Trophoblast cell (in vitro differentiated cells and primary cell): ENCODE measurements around the gene ASAH2.

Experiments
- DNase-seq, 2 donors: peaks; one replicate each; pipeline ENCODE4 v3.0.0-alpha.2; 2016
- H2AFZ ChIP-seq: 2 replicates; pipeline ENCODE4 v1.6.1; 2013; ENCODE audit warnings: low read length, moderate library complexity, mild to moderate bottlenecking; ENCODE audit not compliant: insufficient read depth, poor library complexity
- H2AK5ac ChIP-seq: 2 replicates; pipeline ENCODE4 v1.6.1; 2013; ENCODE audit warnings: mild to moderate bottlenecking, low read length
- H2BK120ac ChIP-seq: 2 replicates; pipeline ENCODE4 v1.6.1; 2013; ENCODE audit warnings: low read length, mild to moderate bottlenecking, moderate library complexity; ENCODE audit not compliant: insufficient read depth, poor library complexity
- H2BK12ac ChIP-seq: 2 replicates; pipeline ENCODE4 v1.6.1; 2013; ENCODE audit warnings: mild to moderate bottlenecking, low read length, moderate library complexity
- H2BK5ac ChIP-seq: 2 replicates; pipeline ENCODE4 v1.6.1; 2013; ENCODE audit warnings: low read length, low read depth, moderate library complexity, mild to moderate bottlenecking; ENCODE audit not compliant: poor library complexity
- H3K14ac ChIP-seq: 2 replicates; pipeline ENCODE4 v1.6.1; 2013; ENCODE audit warnings: mild to moderate bottlenecking, low read length
- H3K18ac ChIP-seq: 2 replicates; pipeline ENCODE4 v1.6.1; 2013; ENCODE audit warnings: mild to moderate bottlenecking, low read length
- H3K23ac ChIP-seq: 2 replicates; pipeline ENCODE4 v1.6.1; 2013; ENCODE audit warnings: low read length
- H3K27ac ChIP-seq: 2 replicates; pipeline ENCODE4 v1.5.1; 2013; ENCODE audit warnings: low read depth, mild to moderate bottlenecking, inconsistent platforms, low read length, moderate library complexity
- H3K27me3 ChIP-seq: 2 replicates; pipeline ENCODE4 v1.6.1; 2013; ENCODE audit warnings: inconsistent platforms, mild to moderate bottlenecking, low read length, moderate library complexity; ENCODE audit not compliant: insufficient read depth
- H3K36me3 ChIP-seq, 2 experiments: 1 replicate in 1 of 2; 2 replicates in 1 of 2; pipeline ENCODE4 v1.6.1; 2013; ENCODE audit warnings: low read length in 2 of 2, mild to moderate bottlenecking in 2 of 2, moderate library complexity in 1 of 2; ENCODE audit not compliant: insufficient read depth in 2 of 2, control insufficient read depth in 1 of 2
- H3K4ac ChIP-seq: 2 replicates; pipeline ENCODE4 v1.6.1; 2013; ENCODE audit warnings: low read depth, mild to moderate bottlenecking, low read length, moderate library complexity
- H3K4me1 ChIP-seq, 2 experiments: 1 replicate in 1 of 2; 2 replicates in 1 of 2; pipeline ENCODE4 v1.6.1; 2013; ENCODE audit warnings: low read length in 2 of 2, mild to moderate bottlenecking in 2 of 2, moderate library complexity in 1 of 2; ENCODE audit not compliant: insufficient read depth in 2 of 2, control insufficient read depth in 1 of 2
- H3K4me2 ChIP-seq: 2 replicates; pipeline ENCODE4 v1.6.1; 2013; ENCODE audit warnings: inconsistent platforms, mild to moderate bottlenecking, low read length, moderate library complexity
- H3K4me3 ChIP-seq: 2 replicates; pipeline ENCODE4 v1.5.1; 2013; ENCODE audit warnings: mild to moderate bottlenecking, low read depth, low read length, inconsistent platforms
- H3K79me1 ChIP-seq: one replicate; pipeline ENCODE4 v1.6.1; 2013; ENCODE audit warnings: low read length
- H3K79me2 ChIP-seq: 2 replicates; pipeline ENCODE4 v1.6.1; 2013; ENCODE audit warnings: low read length, mild to moderate bottlenecking; ENCODE audit not compliant: control insufficient read depth, insufficient read depth, poor library complexity
- H3K9ac ChIP-seq: 2 replicates; pipeline ENCODE4 v1.6.1; 2013; ENCODE audit warnings: mild to moderate bottlenecking, low read length
- H3K9me3 ChIP-seq: 2 replicates; pipeline ENCODE4 v1.6.1; 2013; ENCODE audit warnings: low read depth, mild to moderate bottlenecking, control low read depth, inconsistent platforms, low read length; ENCODE audit not compliant: insufficient read depth
- H4K12ac ChIP-seq: 2 replicates; pipeline ENCODE4 v1.6.1; 2013; ENCODE audit warnings: low read depth, mild to moderate bottlenecking, low read length, moderate library complexity
- H4K8ac ChIP-seq: 2 replicates; pipeline ENCODE4 v1.6.1; 2013; ENCODE audit warnings: low read depth, mild to moderate bottlenecking, low read length, moderate library complexity
- H4K91ac ChIP-seq: one replicate; pipeline ENCODE4 v1.6.1; 2013; ENCODE audit warnings: low read depth, mild to moderate bottlenecking, low read length, moderate library complexity
- WGBS: extraction: QIAGEN DNeasy Blood & Tissue Kit; methylation state at CpG from one replicate; pipeline ENCODE4 v1.1.7; 2013; ENCODE audit warnings: missing lambda C conversion rate; ENCODE audit not compliant: insufficient read length, insufficient coverage; ENCODE audit errors: extremely low coverage; 5-methylcytosine and 5-hydroxymethylcytosine counted together

The ASAH2 gene

DNA sequence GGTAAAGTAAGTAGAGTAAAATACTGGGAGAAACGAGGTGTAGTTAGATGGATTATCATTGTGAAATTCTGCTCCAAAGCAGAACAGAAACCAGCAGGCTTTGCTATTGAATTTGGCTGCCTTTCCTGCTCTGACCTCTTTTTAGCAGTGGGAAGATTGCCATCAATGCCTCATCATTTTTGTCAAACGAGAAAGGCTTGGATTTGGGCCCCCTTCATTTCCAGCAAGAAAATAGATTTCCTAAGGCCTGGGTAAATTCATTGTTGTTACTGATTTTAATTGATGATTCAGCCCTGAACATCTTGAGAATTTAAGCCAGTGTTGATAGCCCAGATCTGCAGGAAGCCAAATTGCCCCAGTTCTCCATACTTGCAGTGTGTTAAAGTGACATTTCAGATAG, 35.2 kb upstream of the ASAH2 start:
- no peaks in the 10 kb centered on the region for H3K36me3 ChIP-seq
- no peaks in the 10 kb centered on the region for H3K79me2 ChIP-seq
- no peak overlapping the region for H2BK5ac ChIP-seq
- no peaks in the 10 kb centered on the region for H3K4me1 ChIP-seq
- H3K27ac ChIP-seq = no peak overlapping the region
- H4K91ac ChIP-seq = no peak overlapping the region
- no peak overlapping the region for H2AK5ac ChIP-seq
- no peak overlapping the region for H3K9ac ChIP-seq
- no peak overlapping the region for H3K14ac ChIP-seq
- no peak overlapping the region for H2BK120ac ChIP-seq
- H4K8ac ChIP-seq = no peak overlapping the region
- no peaks in the 10 kb centered on the region for H3K79me1 ChIP-seq
- H3K18ac ChIP-seq = no peak overlapping the region
- H3K4me3 ChIP-seq = no peak overlapping the region
- H4K12ac ChIP-seq = no peak overlapping the region
- H2AFZ ChIP-seq = no peak overlapping the region
- H3K4ac ChIP-seq = no peak overlapping the region
- no peak overlapping the region for H2BK12ac ChIP-seq
- no peaks in the 10 kb centered on the region for H3K9me3 ChIP-seq
- DNase-seq = no peak
- 100% methylated on average over 1 of the region's 2 CpGs for WGBS
- no peak overlapping the region for H3K23ac ChIP-seq
- no peaks in the 10 kb centered on the region for H3K27me3 ChIP-seq
- H3K4me2 ChIP-seq = no peak overlapping the region

DNA sequence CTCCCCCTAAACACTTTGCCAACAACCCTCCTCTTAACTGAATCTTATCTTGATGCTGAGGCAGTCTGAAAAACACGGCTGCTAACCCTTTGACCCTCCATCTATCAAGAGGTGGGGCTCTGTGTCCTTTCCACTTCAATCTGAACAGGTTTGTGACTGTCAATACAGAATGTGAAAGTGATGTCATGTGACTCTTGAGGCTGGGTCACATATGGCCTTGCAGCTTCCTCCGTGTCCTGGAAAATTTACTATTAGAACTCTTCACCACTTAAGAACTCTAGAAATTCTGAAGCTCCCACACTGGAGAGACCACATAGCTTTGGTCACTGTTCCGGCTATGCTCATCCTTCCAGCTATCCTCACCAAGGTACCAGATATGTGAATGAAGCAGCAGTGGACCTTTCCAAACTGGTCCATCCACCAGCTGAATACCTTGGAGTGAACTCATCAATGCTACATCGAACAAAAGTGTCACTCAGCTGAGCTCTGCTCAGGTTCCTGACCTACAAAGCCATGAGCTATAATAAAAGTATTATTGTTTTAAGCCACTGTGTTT, 30.7 kb upstream of the ASAH2 start:
- H3K4me1 ChIP-seq = no peaks in the 10 kb centered on the region
- peak; percentile 34 to 80 for DNase-seq
- H2AK5ac ChIP-seq = no peak overlapping the region
- no peak overlapping the region for H2BK12ac ChIP-seq
- H3K79me2 ChIP-seq = no peaks in the 10 kb centered on the region
- no peak overlapping the region for H2BK5ac ChIP-seq
- H3K23ac ChIP-seq = no peak overlapping the region
- H3K79me1 ChIP-seq = no peaks in the 10 kb centered on the region
- H3K14ac ChIP-seq = no peak overlapping the region
- no peak overlapping the region for H3K4me2 ChIP-seq
- no peak overlapping the region for H4K8ac ChIP-seq
- no peak overlapping the region for H4K12ac ChIP-seq
- no peak overlapping the region for H3K18ac ChIP-seq
- no peaks in the 10 kb centered on the region for H3K36me3 ChIP-seq
- H3K27ac ChIP-seq = no peak overlapping the region
- no peak overlapping the region for H3K9ac ChIP-seq
- H4K91ac ChIP-seq = no peak overlapping the region
- no peak overlapping the region for H2AFZ ChIP-seq
- no peak overlapping the region for H2BK120ac ChIP-seq
- H3K9me3 ChIP-seq = no peaks in the 10 kb centered on the region
- no peaks in the 10 kb centered on the region for H3K27me3 ChIP-seq
- H3K4ac ChIP-seq = no peak overlapping the region
- H3K4me3 ChIP-seq = no peak overlapping the region
- no CpG with 5 or more reads among the region's 4 CpGs for WGBS

- Histone ChIP-seq H2BK5ac (no peak overlapping the region), H3K4me1 (no peaks in the 10 kb centered on the region), H3K9ac (no peak overlapping the region), H3K23ac (no peak overlapping the region), H3K14ac (no peak overlapping the region), H4K91ac (no peak overlapping the region), H4K12ac (no peak overlapping the region), H3K27me3 (no peaks in the 10 kb centered on the region), H3K4me2 (no peak overlapping the region), H3K79me1 (no peaks in the 10 kb centered on the region), H4K8ac (no peak overlapping the region), H2BK12ac (no peak overlapping the region), H3K4me3 (no peak overlapping the region), H3K36me3 (no peaks in the 10 kb centered on the region), H3K18ac (no peak overlapping the region), H2AFZ (no peak overlapping the region), H3K9me3 (no peaks in the 10 kb centered on the region), H3K27ac (no peak overlapping the region), H3K4ac (no peak overlapping the region), H3K79me2 (no peaks in the 10 kb centered on the region), H2BK120ac (no peak overlapping the region), H2AK5ac (no peak overlapping the region)
- no peak for DNase-seq
- no CpG with 5 or more reads among the region's 8 CpGs for WGBS
These were observed 30.1 kb upstream of the ASAH2 start for GRCh38 chr10:50281210-50281966.

- Histone ChIP-seq H2AFZ (no peak overlapping the region), H2AK5ac (no peak overlapping the region), H3K9ac (no peak overlapping the region), H3K79me2 (no peaks in the 10 kb centered on the region), H3K4me3 (no peak overlapping the region), H3K9me3 (no peaks in the 10 kb centered on the region), H3K18ac (no peak overlapping the region), H3K27ac (no peak overlapping the region), H4K91ac (no peak overlapping the region), H3K4me2 (no peak overlapping the region), H3K23ac (no peak overlapping the region), H2BK120ac (no peak overlapping the region), H3K4ac (no peak overlapping the region), H3K27me3 (no peaks in the 10 kb centered on the region), H3K79me1 (no peaks in the 10 kb centered on the region), H3K4me1 (no peaks in the 10 kb centered on the region), H3K14ac (no peak overlapping the region), H4K12ac (no peak overlapping the region), H3K36me3 (no peaks in the 10 kb centered on the region), H4K8ac (no peak overlapping the region), H2BK5ac (no peak overlapping the region), H2BK12ac (no peak overlapping the region)
- WGBS = no CpG with 5 or more reads among the region's 5 CpGs
- DNase-seq = no peak
These were observed 28.9 kb upstream of the ASAH2 start for GRCh38 chr10:50280049-50280841.
